Skeletal muscle cell (primary cell): ENCODE data around the gene ADAD1.

ENCODE experiments used
- DNase-seq: peaks from one replicate; pipeline ENCODE4 v3.0.0-alpha.2; 2010; ENCODE audit warnings: low read depth
- H3K4me3 ChIP-seq: 2 replicates; pipeline ENCODE4 v1.5.1; 2011; ENCODE audit warnings: low read depth, mild to moderate bottlenecking, control low read depth, low read length, moderate library complexity

Gene ADAD1

DNA sequence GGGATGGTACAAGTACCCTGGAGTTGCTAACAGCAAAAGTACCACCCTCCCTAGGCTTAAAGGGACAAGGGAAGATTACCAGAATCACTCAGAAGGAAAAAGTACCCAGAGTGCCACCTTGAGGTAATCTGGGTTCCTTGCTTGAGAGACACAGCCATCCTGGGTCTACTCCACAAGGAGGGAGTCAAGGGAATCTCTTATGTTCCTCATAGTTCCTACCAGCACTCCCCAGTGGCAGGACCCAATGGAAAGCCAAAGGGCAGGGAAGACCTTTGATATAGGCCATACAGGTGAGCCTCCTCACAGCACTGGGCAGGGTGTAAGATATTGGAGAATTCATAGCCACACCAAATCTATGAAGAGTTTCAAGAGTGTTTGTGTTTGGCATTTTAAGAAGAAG lies 72.0 kb downstream of the ADAD1 start:
- no peak overlapping the region for H3K4me3 ChIP-seq
- no peak for DNase-seq

DNA sequence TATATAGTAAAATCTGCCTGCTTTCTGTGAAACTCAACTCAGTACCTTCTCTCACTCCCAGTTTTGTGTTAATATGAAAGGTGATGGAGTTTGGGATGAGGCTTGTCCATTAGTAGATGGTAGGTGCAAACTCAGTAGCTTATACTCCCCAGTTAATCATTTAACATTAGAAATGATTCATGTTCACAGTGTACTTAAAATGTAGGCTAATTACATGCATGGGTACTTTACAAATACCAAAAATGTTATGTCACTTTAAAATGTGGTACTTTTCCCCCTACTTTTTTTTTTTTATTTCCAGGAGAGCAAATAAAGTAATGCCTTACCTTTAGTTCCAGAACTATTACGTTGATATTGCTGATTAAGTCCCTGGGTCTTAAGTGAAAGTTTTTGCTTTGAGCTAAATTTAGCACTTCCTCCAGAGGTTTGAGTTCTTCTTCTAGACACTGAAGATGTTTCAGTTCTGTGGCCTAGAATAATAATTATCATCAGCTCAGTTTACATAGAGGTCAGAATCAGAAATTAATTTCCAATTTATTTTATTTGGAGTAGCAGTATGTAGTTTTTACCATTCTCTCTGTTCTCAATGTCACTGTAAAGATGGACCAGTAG lies 74.7 kb downstream of the ADAD1 start:
- DNase-seq, result no peak
- no peak overlapping the region for H3K4me3 ChIP-seq

DNA sequence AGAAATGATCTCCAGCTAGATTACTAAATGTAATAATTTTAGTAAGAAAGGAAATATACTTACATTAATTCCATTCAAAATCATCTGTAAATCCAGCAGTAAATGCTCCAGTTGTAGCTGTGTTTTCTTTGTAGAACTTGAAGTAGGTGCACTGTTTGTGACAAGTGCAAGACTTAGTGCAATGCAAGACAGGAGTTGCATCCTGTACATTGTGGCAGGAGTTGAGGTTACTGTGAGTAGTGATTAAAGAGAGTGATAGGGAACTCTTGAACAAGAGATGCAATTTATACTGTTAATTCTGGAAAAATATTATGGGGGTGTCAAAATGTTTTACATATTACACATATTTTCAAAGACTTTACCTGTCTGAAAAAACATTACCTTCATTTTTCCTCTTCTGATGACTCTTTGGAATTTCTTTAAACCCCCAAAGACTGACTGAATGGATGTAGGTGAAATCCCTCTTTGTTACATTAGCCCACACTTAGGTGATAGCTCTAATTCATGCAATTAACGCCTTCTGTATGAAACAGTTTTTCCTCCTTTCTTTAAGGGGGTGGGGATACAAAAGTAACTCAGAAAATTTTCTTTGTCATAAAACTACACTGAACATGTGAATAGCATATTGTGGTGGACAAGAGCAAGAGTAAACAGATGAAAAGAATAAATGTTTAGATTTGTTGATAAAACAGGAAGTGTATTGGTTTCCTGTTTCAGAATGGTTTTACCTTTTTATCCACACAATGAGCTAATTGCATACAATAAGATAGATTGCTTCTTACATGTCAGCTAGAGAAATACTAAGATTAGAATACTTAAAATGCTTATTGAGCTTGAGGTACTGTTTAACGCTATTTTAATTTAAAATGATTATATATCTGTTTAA lies 77.7 kb downstream of the ADAD1 start, which contains the start of gene IL2:
Gene IL2, minus strand, starts transcription at position 495 of the 886 bp plus-strand sequence. Its CDS starts 285 bp downstream, at position 210.
- no peak within 1 kb of the TSS for H3K4me3 ChIP-seq
- DNase-seq, result no peak

DNA sequence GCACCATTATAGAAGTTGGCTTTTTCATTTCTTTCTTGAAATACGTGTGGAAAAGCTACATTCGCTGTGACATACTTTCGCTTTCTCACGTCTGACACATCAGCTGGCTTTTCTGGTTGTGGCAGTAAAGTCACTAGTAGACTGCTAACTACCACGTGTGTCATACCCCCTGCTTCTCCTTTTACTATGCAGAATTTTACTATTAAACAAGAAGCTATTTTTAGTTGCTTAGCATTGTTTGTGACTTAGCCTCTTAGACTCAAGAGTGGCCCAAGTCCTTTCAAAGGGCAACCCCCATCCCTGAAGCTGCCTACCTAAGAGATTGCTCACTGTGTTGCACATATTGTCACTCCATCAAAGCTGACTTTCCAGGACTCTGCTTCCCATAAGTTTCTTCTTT lies 79.8 kb downstream of the ADAD1 start:
- DNase-seq, result no peak
- no peak overlapping the region for H3K4me3 ChIP-seq

DNA sequence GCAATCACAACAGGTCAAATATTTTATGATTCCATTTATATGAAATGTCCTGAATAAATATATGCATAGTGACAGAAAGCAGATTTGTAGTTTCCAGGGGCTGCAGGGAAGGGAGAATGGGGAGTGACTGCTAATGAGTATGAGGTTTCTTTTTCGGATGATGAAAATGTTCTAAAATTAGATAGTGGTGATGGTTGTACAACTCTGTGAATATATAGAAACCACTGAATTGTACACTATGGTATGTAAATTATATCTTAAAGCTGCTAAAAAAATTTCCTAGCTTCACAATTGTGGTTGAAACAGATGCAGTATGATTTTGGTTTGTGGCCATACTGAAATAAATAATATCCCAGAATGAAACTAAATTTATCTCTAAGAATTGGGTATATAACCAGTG lies 90.6 kb downstream of the ADAD1 start:
- no peak for DNase-seq

DNA sequence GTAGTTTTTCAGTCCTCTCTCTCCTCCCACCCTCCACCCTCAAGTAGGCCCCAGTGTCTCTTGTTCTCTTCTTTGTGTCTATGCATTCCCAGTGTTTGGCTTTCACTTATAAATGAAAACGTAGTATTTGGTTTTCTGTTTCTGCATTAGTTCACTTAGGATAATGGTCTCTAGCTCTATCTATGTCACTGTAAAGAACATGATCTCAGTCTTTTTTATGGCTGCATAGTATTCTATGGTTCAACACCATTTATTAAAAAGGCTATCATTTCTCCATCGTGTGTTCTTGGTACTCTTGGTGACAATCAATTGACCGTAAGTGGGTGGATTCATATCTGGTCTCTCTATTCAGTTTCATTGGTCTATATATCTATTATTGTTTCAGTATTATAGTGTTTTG lies 96.4 kb downstream of the ADAD1 start:
- no peak for DNase-seq
- no peak overlapping the region for H3K4me3 ChIP-seq

More for the DNA sequence above, 90.6 kb downstream of the ADAD1 start:
- H3K4me3 ChIP-seq, result no peak overlapping the region

DNA sequence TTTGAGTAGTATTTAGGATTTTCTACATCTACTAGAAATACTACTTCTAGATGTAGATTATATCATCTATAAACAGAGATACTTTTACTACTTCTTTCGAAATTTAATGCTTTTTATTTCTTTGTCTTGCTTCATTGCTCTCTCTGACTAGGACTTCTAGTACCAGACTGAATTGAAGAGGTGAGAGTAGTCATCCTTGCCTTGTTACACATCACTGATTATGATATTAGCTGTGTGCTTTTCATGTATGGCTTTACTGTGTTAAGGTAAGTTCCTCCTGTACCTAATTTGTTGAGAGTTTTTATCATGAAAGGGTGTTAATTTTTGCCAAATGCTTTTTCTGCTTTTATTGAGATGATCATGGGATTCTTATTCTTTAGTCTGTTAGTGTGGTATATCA lies 97.3 kb downstream of the ADAD1 start:
- no peak overlapping the region for H3K4me3 ChIP-seq
- DNase-seq, result no peak

DNA sequence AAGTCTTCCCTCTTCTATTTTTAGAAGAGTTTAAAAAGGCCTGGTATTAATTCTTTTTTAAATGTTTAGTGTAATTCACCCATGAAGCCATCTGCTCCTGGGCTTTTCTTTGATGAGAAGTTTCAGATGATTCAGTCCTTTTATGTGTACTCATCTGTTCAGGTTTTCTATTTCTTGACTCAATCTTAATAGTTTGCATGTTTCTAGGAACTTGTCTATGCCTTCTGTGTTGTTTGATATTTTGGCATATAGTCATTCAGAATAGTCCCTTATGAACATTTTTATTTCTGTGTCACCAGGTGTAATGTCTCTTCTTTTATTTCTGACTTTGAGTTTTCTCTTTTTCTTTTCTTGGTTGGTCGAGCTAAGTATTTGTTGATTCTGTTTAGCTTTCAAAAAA lies 97.9 kb downstream of the ADAD1 start:
- no peak overlapping the region for H3K4me3 ChIP-seq
- no peak for DNase-seq
